A549 (cell line): ENCODE measurements around the gene PLAGL2.

Source experiments
- CTCF ChIP-seq: fragments of >200 bp; sonication (Bioruptor Twin); formaldehyde crosslinking; IDR thresholded peaks from 3 replicates; pipeline ENCODE4 v1.5.1; 2016
- EHMT2 ChIP-seq: fragments of 200-600 bp; sonication (generic); IDR thresholded peaks from 2 replicates; pipeline ENCODE4 v1.6.1; 2016; ENCODE audit warnings: antibody characterized with exemption, low read depth, mild to moderate bottlenecking, moderate library complexity
- TF ChIP-seq, protein P1 (sequence below): IDR thresholded peaks from 2 replicates; pipeline ENCODE4 v1.6.1; 2012

DNA sequence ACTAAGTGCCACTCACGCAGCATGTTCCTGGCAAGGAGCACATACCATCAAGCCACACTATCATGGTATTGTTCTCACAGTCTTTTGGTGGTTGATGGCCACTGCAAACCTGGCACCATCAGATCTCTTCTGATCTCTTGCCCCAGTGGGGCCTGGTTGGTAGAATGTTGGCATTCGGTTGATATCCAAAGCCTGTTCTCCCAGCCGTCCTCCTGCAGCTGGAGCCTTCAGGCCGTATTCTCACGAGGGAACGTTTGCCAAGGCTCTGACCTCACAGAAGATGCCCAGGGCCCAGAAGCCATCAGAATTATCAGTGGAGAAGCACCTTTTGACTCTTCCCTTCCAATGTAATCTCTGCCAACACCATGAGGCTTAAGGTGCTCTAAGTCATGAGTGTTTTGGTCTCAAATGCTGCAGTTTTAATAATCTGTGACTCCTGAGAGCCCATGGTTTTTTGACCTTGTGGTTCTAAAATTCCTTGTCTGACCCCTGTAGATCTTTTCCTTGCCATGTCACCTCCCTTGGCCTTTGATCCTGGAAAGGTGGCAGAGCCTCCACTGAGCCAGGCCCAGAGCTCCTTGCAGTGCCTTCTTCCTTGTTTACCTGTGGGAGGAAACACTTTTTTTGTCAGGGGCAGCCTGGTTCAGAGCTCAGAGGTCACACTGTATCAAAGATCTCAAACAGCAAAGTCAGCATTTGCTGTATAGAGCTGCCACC lies 27.9 kb upstream of the PLAGL2 start:
- no peak for TF ChIP-seq CTCF
- TF ChIP-seq, protein P1, sequence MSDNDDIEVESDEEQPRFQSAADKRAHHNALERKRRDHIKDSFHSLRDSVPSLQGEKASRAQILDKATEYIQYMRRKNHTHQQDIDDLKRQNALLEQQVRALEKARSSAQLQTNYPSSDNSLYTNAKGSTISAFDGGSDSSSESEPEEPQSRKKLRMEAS: no peak
- no peak for TF ChIP-seq EHMT2
